Measurements from ENCODE around the gene THSD7A. TPM values are rescaled to one million over a fixed set of nuclear protein-coding genes. Genes with fewer than 3 reads are reported as not detected.

Gene THSD7A
- total RNA-seq, 1 donor from 2014 or later: 8.0 TPM

GRCh38 chr7:11743016-11743415 is 89.0 kb downstream of the THSD7A start:
- H3K27ac ChIP-seq: no peak overlapping the region
- ATAC-seq (no peak), DNase-seq (no peak)
- H3K27me3 ChIP-seq: no peaks in the 10 kb centered on the region
- no peak overlapping the region for H3K4me3 ChIP-seq
- no peaks in the 10 kb centered on the region for H3K4me1 ChIP-seq
- no peaks in the 10 kb centered on the region for H3K36me3 ChIP-seq
- no peaks in the 10 kb centered on the region for H3K9me3 ChIP-seq
- TF ChIP-seq, protein P1, sequence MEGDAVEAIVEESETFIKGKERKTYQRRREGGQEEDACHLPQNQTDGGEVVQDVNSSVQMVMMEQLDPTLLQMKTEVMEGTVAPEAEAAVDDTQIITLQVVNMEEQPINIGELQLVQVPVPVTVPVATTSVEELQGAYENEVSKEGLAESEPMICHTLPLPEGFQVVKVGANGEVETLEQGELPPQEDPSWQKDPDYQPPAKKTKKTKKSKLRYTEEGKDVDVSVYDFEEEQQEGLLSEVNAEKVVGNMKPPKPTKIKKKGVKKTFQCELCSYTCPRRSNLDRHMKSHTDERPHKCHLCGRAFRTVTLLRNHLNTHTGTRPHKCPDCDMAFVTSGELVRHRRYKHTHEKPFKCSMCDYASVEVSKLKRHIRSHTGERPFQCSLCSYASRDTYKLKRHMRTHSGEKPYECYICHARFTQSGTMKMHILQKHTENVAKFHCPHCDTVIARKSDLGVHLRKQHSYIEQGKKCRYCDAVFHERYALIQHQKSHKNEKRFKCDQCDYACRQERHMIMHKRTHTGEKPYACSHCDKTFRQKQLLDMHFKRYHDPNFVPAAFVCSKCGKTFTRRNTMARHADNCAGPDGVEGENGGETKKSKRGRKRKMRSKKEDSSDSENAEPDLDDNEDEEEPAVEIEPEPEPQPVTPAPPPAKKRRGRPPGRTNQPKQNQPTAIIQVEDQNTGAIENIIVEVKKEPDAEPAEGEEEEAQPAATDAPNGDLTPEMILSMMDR (IDR thresholded peaks at IDR 0.05): no peak
- intact Hi-C loops (cut with DNase I): no loop called here

DNA sequence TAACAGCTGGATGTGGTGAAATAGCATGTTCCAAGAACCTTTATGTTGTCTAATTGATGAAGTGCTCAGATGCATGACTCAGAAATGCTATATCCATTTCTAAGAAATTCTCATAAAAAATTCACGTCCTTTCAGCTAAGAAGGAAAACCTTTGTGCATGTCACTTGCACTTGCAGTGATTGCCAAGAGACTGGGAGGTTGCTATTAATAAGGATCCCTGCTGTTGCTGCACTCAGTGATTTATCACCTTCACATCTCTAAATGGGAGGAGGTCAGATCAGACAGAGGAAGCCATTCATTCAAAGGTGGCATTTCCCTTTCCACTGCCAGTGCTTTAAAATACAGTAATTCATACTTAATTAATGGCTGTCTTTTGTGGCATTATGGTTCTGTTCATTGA is 89.5 kb downstream of the THSD7A start:
- ATAC-seq (no peak), DNase-seq (no peak)
- TF ChIP-seq, protein P1 (IDR thresholded peaks at IDR 0.05): no peak
- intact Hi-C loops (cut with DNase I): no loop called here
- Histone ChIP-seq H3K4me1 (no peaks in the 10 kb centered on the region), H3K9me3 (no peaks in the 10 kb centered on the region), H3K27ac (no peak overlapping the region), H3K27me3 (no peaks in the 10 kb centered on the region), H3K36me3 (no peaks in the 10 kb centered on the region), H3K4me3 (no peak overlapping the region)

DNA sequence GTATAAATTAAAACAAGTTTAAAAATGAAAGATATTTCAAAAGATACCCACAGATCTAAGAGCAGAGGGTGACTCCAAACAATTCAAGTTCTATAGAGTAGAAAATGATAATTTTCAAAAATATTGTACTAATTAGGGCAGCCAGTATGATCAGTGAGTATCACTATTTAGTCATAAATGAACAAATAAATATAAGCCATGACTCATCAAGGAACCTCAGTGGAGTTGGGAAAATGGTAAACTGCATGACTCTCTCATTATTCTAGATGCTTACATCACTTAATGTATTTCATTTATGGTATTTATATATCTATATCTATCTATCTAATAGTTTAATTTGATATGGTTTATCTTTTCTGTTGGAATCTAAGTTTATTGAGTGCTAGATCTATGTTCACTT is 94.3 kb downstream of the THSD7A start:
- Histone ChIP-seq H3K9me3 (no peaks in the 10 kb centered on the region), H3K27ac (no peak overlapping the region), H3K4me3 (no peak overlapping the region), H3K27me3 (no peaks in the 10 kb centered on the region), H3K4me1 (no peaks in the 10 kb centered on the region), H3K36me3 (no peaks in the 10 kb centered on the region)
- TF ChIP-seq, protein P1 (IDR thresholded peaks at IDR 0.05): no peak
- DNase-seq: no peak
- intact Hi-C loops (cut with DNase I): no loop called here
- ATAC-seq: no peak

DNA sequence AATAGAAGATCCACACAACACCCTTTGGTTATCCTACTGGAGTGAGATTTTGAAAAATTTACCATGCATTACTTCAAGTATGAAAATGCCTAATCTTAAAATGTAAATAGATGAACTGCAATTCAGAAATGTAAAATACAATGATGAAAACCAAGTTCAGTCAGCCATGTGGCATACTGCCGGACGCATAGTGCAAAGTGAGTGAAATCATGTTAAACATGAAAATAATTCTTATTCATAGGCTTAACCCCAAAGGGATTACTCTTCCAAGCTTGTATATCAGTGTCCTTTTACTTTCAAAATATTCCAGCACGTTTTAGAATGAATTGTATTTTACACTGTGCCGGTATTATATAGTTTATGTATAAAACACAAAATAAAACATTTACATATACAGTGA is 99.8 kb downstream of the THSD7A start:
- H3K27ac ChIP-seq: no peak overlapping the region
- no peaks in the 10 kb centered on the region for H3K36me3 ChIP-seq
- intact Hi-C loops (cut with DNase I): no loop called here
- H3K4me1 ChIP-seq: no peaks in the 10 kb centered on the region
- DNase-seq: no peak
- no peak for ATAC-seq
- no peaks in the 10 kb centered on the region for H3K27me3 ChIP-seq
- no peak overlapping the region for H3K4me3 ChIP-seq
- H3K9me3 ChIP-seq: no peaks in the 10 kb centered on the region
- TF ChIP-seq, protein P1 (IDR thresholded peaks at IDR 0.05): no peak

DNA sequence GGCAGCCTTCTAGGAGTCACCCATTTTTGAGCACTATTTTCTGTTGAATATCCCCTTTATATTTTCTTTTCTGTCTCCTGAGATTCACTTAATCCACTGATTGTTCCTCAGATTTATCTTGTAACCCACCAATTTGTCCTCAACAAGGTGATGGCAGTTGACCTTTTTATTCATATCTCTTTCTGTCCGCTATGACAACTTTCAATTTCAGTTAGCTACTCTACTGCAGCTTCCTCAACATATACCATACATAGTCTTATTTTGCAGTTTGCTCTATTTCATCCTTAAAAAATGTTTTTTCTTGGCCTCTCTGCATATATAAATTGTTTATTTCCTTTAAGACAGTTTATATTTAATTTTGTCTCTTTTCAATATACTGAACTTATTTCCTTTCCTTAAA is 101.3 kb downstream of the THSD7A start:
- H3K4me3 ChIP-seq: no peak overlapping the region
- TF ChIP-seq, protein P1 (IDR thresholded peaks at IDR 0.05): no peak
- no peak overlapping the region for H3K27ac ChIP-seq
- no peaks in the 10 kb centered on the region for H3K9me3 ChIP-seq
- ATAC-seq: no peak
- intact Hi-C loops (cut with DNase I): no loop called here
- H3K4me1 ChIP-seq: no peaks in the 10 kb centered on the region
- H3K27me3 ChIP-seq: no peaks in the 10 kb centered on the region
- DNase-seq: no peak
- no peaks in the 10 kb centered on the region for H3K36me3 ChIP-seq

GRCh38 chr7:11727864-11728263 is 104.1 kb downstream of the THSD7A start:
- Histone ChIP-seq H3K27me3 (no peaks in the 10 kb centered on the region), H3K27ac (no peak overlapping the region), H3K4me1 (no peaks in the 10 kb centered on the region), H3K36me3 (no peaks in the 10 kb centered on the region), H3K9me3 (no peaks in the 10 kb centered on the region), H3K4me3 (no peak overlapping the region)
- intact Hi-C loops (cut with DNase I): no loop called here
- no peak for ATAC-seq
- TF ChIP-seq, protein P1 (IDR thresholded peaks at IDR 0.05): no peak
- no peak for DNase-seq
